GM23338 (cell line): ENCODE measurements around the gene FAM98C.

Experiments
- CTCF ChIP-seq, 2 experiments: fragments of 200-600 bp in 1 of 2; sonication (generic) in 1 of 2; conservative IDR thresholded peaks; 2 replicates each; pipeline versions ENCODE4 v1.5.1 to v1.6.1; 2016 to 2017; ENCODE audit warnings: antibody characterized with exemption in 2 of 2, low read depth in 2 of 2, mild to moderate bottlenecking in 2 of 2, moderate library complexity in 1 of 2
- EZH2 ChIP-seq: fragments of 200-600 bp; sonication (generic); IDR thresholded peaks from one replicate; pipeline ENCODE4 v1.8.0; 2017; ENCODE audit warnings: antibody characterized with exemption, mild to moderate bottlenecking, low read depth; ENCODE audit not compliant: unreplicated experiment
- REST ChIP-seq: IDR thresholded peaks from one replicate; pipeline ENCODE4 v1.6.1; 2018; ENCODE audit warnings: antibody characterized with exemption; ENCODE audit not compliant: unreplicated experiment

DNA sequence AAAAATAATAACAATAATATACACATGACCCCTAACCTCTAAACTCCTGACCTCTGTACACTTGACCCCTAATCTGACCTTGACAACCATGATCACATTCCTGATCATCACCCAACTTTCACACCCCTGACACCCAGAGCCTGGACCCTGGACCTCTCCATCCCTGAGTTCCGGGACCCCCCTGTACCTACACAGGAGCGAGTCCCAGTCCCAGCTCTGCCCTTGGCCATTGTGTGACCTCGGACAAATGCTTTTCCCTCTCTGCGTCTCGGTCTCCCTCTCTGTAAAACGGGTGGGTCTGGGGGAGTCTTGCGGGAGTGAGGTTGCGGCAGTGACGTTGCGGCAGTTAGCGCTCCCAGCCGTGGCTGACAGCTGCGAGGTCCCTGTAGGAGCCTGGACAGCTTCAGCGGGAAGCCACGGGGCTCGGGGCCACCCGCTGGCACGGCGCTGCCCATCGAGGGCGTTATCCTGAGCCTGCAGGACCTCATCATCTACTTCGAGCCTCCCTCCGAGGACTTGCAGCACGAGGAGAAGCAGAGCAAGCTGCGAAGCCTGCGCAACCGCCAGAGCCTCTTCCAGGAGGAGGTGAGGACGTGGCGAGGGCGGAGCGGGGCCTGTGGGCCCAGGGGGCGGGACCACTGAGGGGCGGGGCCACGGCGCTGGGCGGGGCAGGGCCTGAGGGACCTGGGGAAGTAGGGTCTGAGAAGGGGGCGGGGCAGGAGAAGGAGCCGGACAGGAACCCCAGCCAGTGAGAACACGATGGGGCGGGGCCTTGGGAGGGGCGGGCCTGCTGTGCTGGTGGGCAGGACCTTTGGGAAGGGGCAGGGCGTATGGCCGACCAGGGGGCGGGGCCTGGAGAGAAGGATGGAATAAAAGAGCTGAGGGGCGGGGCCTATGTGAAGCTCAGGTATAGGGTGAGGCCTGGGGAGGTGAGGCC lies 49.8 kb downstream of the FAM98C start:
- no peak for TF ChIP-seq CTCF (conservative IDR thresholded peaks at IDR 0.05; ENCODE audit: low read depth in 2 of 2)
- TF ChIP-seq EZH2: no peak
- TF ChIP-seq REST: no peak
